Endothelial cell of umbilical vein (primary cell): ENCODE measurements around the gene PPP2CA. TPM values are rescaled to one million over a fixed set of nuclear protein-coding genes. Genes with fewer than 3 reads are reported as not detected.

Experiments used
- BruUV-seq: library from RNA; stranded (reverse); fragments of 400-500 nt; replicated peaks from 2 replicates; lab custom pipeline; 2021; lab: Mats Ljungman, UMichigan
- CTCF ChIA-PET: fragments of 300-600, 350-600 bp; sonication (Branson Sonifier 250); formaldehyde crosslinking; loops from one replicate; lab custom pipeline; 2021; ENCODE audit warnings: antibody characterized with exemption, inconsistent platforms; lab: Charles Lee
- POLR2A ChIA-PET: fragments of 300-600, 350-600 bp; sonication (Branson Sonifier 250); formaldehyde crosslinking; loops from one replicate; lab custom pipeline; 2021; ENCODE audit warnings: antibody characterized with exemption, inconsistent platforms; lab: Charles Lee
- DNase-seq: peaks from one replicate; pipeline ENCODE4 v3.0.0-alpha.2; 2011; ENCODE audit warnings: low read depth, low spot score
- FAIRE-seq: peaks from 2 replicates; lab custom pipeline; 2011; peaks lifted over from hg19 to GRCh38; lab: Jason Lieb, UNC
- H2AFZ ChIP-seq: 2 replicates; pipeline ENCODE4 v1.6.0; 2012; ENCODE audit warnings: low read depth, low read length, control low read depth, inconsistent platforms
- H3K27ac ChIP-seq: 2 replicates; pipeline ENCODE4 v1.5.1; 2011; ENCODE audit warnings: low read depth, mild to moderate bottlenecking, control low read depth, low read length, moderate library complexity; ENCODE audit not compliant: insufficient read depth
- H3K27me3 ChIP-seq, 2 experiments: 2 replicates each; pipeline versions ENCODE4 v1.6.0 to v1.6.1; 2011; ENCODE audit warnings: low read length in 2 of 2, mixed read lengths in 1 of 2; ENCODE audit not compliant: control insufficient read depth in 2 of 2, insufficient read depth in 2 of 2
- H3K36me3 ChIP-seq, 2 experiments: 2 replicates in 1 of 2; 3 replicates in 1 of 2; pipeline ENCODE4 v1.5.1; 2011; ENCODE audit warnings: low read length in 2 of 2, mild to moderate bottlenecking in 1 of 2, moderate library complexity in 1 of 2; ENCODE audit not compliant: control insufficient read depth in 2 of 2, insufficient read depth in 2 of 2; ENCODE audit errors: extremely low read depth in 1 of 2
- H3K4me1 ChIP-seq: 3 replicates; pipeline ENCODE4 v1.5.1; 2011; ENCODE audit warnings: mild to moderate bottlenecking, low read length; ENCODE audit not compliant: control insufficient read depth, insufficient read depth; ENCODE audit errors: extremely low read depth
- H3K4me2 ChIP-seq: 2 replicates; pipeline ENCODE4 v1.6.1; 2011; ENCODE audit warnings: low read length, control low read depth, mixed read lengths; ENCODE audit not compliant: insufficient read depth
- H3K4me3 ChIP-seq, 3 experiments: fragments of 200-600 bp in 1 of 3; sonication (generic), shearing (Covaris generic) in 1 of 3; replicated peaks in 1 of 3; 2 replicates each; pipeline ENCODE4 v1.5.1; 2011 to 2016; ENCODE audit warnings: control low read depth in 3 of 3, low read length in 3 of 3, mild to moderate bottlenecking in 2 of 3, inconsistent platforms in 1 of 3, low read depth in 1 of 3, moderate library complexity in 1 of 3; ENCODE audit not compliant: insufficient read depth in 1 of 3
- H3K79me2 ChIP-seq: 2 replicates; pipeline ENCODE4 v1.6.0; 2012; ENCODE audit warnings: low read length, inconsistent platforms; ENCODE audit not compliant: control insufficient read depth, insufficient read depth
- H3K9ac ChIP-seq: replicated peaks from 2 replicates; pipeline ENCODE3; 2011; ENCODE audit warnings: low read length, control low read depth; ENCODE audit not compliant: insufficient read depth; ENCODE audit errors: extremely low read depth
- H3K9me1 ChIP-seq: replicated peaks from 3 replicates; pipeline ENCODE4 v1.6.0; 2011; ENCODE audit warnings: mild to moderate bottlenecking, low read length; ENCODE audit not compliant: control insufficient read depth, insufficient read depth; ENCODE audit errors: extremely low read depth
- H3K9me3 ChIP-seq: replicated peaks from 2 replicates; pipeline ENCODE4 v1.5.1; 2012; ENCODE audit warnings: low read length, inconsistent platforms; ENCODE audit not compliant: control insufficient read depth, insufficient read depth
- H4K20me1 ChIP-seq: replicated peaks from 2 replicates; pipeline ENCODE3; 2011; ENCODE audit warnings: mild to moderate bottlenecking, low read length; ENCODE audit not compliant: control insufficient read depth, insufficient read depth; ENCODE audit errors: extremely low read depth
- EZH2 ChIP-seq: IDR thresholded peaks from 2 replicates; pipeline ENCODE4 v1.6.1; 2012; ENCODE audit warnings: borderline replicate concordance, low read depth, mild to moderate bottlenecking, moderate library complexity, low read length, inconsistent platforms; ENCODE audit not compliant: severe bottlenecking
- FOS ChIP-seq: IDR thresholded peaks from 2 replicates; pipeline ENCODE4 v1.6.1; 2011; ENCODE audit warnings: mild to moderate bottlenecking, low read length, moderate library complexity, borderline replicate concordance; ENCODE audit not compliant: insufficient read depth
- POLR2AphosphoS5 ChIP-seq: IDR thresholded peaks from 2 replicates; pipeline ENCODE4 v1.6.1; 2012; ENCODE audit warnings: low read depth, mild to moderate bottlenecking, control low read depth, low read length, moderate library complexity; ENCODE audit not compliant: insufficient read depth
- dilution Hi-C: fragments of 300-500 bp; cut with MboI; formaldehyde crosslinking; loops from one replicate; pipeline ENCODE4 v1.15.0; 2019; ENCODE audit warnings: low sequenced_read_pairs; ENCODE audit not compliant: extremely low pct_ligation_motif_present
- intact Hi-C: fragments of 100-400 bp; cut with micrococcal nuclease; formaldehyde crosslinking; loops from one replicate; pipeline ENCODE4 v1.10.0; 2022
- polyA plus RNA-seq, 4 experiments: library from polyadenylated mRNA; depleted of rRNA in 3 of 4; stranded (reverse) in 3 of 4; unstranded in 1 of 4; fragments of >200 nt; gene quantifications; 2 replicates each; pipeline versions ENCODE4 v1.2.1 to v1.2.3, GENCODE V29; 2011 to 2012; ENCODE audit warnings: missing spikeins in 1 of 4
- total RNA-seq: library from RNA; stranded (reverse); gene quantifications from 2 replicates; pipeline ENCODE4 v1.2.3, GENCODE V29; 2021
- TF ChIP-seq, protein P1 (sequence below): IDR thresholded peaks from 2 replicates; pipeline ENCODE4 v1.6.1; 2011; ENCODE audit not compliant: insufficient read depth, insufficient read length

PPP2CA gene
- total and polyA plus RNA-seq, 2 donors (not counting 3 experiments of a cell fraction or from before 2014, with no cell fraction given): 107 to 183 TPM

DNA sequence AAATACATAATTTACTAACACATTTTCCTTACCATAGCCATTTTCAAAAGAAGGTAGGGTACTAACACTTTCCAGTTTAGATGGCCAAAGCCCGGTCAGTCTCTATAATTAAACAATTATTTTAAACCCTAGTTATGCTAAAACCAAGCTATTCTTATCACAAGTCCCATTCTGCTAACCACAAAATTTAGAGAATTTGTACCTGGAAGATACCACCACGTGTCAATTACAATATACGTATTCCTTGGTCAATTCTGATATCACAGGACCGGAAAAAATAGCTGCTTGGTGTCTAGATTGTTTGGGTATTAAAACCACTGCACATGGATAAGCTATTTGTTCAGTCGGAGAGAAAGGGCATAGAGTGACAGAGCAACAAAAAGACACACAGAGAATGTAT is 30.2 kb downstream of the PPP2CA start:
- Histone ChIP-seq H3K27me3 (no peaks in the 10 kb centered on the region), H3K9ac (no peak overlapping the region), H4K20me1 (no peaks in the 10 kb centered on the region), H3K4me3 (no peak overlapping the region), H2AFZ (no peak overlapping the region), H3K9me3 (no peaks in the 10 kb centered on the region), H3K79me2 (peaks cover 10% of the 10 kb centered on the region), H3K27ac (no peak overlapping the region), H3K4me2 (no peak overlapping the region), H3K36me3 (peaks cover 9 to 23% of the 10 kb centered on the region in 2 experiments), H3K9me1 (no peaks in the 10 kb centered on the region), H3K4me1 (no peaks in the 10 kb centered on the region)
- CTCF ChIA-PET: interaction anchor here (1.4 kb wide), 1 partner anchor 12 kb away, joined by 5 read pairs; no protein-coding TSS in a partner anchor
- BruUV-seq: no TSS peak
- intact Hi-C loops: no loop called here
- FAIRE-seq (no peak), DNase-seq (no peak)
- POLR2A ChIA-PET: no interaction called here
- TF ChIP-seq FOS: no peak
- TF ChIP-seq POLR2AphosphoS5: no peak
- TF ChIP-seq, protein P1, sequence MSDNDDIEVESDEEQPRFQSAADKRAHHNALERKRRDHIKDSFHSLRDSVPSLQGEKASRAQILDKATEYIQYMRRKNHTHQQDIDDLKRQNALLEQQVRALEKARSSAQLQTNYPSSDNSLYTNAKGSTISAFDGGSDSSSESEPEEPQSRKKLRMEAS: no peak
- dilution Hi-C loops: no loop called here

DNA sequence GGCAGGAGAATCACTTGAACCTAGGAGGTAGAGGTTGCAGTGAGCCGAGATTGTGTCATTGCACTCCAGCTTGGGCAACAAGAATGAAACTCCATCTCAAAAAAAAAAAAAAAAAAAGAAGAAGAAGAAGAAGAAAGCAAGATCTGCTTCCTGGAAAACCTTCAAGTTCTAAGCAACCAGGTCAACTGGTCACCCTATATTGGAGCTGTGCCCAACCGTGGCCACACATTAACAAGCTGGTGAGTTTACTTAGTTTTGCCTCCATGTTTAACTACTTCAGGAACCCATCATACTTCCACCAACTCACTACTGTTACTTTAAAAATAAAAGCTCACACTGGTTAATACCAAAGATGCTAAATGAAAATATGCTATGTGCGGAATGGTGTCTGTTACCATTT is 36.8 kb downstream of the PPP2CA start:
- TF ChIP-seq EZH2 (no peak), FOS (no peak)
- H3K9me3 ChIP-seq: no peaks in the 10 kb centered on the region
- H3K36me3 ChIP-seq: no peaks in the 10 kb centered on the region
- FAIRE-seq (no peak), DNase-seq (no peak)
- ChIA-PET POLR2A (no interaction called here), CTCF (interaction anchor here (1.4 to 4.4 kb wide), 3 partner anchors 36 to 389 kb away, joined by 4 to 44 read pairs (median 9); partner anchors contain the start of gene PPP2CA)
- H3K9ac ChIP-seq: no peak overlapping the region
- H3K27me3 ChIP-seq: no peaks in the 10 kb centered on the region
- intact Hi-C loops: no loop called here
- no peak overlapping the region for H3K27ac ChIP-seq
- dilution Hi-C loops: no loop called here
- H3K4me2 ChIP-seq: no peak overlapping the region
- BruUV-seq: no TSS peak
- H3K9me1 ChIP-seq: no peaks in the 10 kb centered on the region
- no peaks in the 10 kb centered on the region for H4K20me1 ChIP-seq
- H2AFZ ChIP-seq: no peak overlapping the region
- no peak overlapping the region for H3K4me3 ChIP-seq
- no peaks in the 10 kb centered on the region for H3K4me1 ChIP-seq
- no peaks in the 10 kb centered on the region for H3K79me2 ChIP-seq
